Stomach (tissue), 4 donors: Measurements from ENCODE around the gene QRFP.

Source experiments
- EP300 ChIP-seq: sonication (generic); formaldehyde crosslinking; IDR thresholded peaks from one replicate; pipeline ENCODE4 v1.6.1; 2017; ENCODE audit warnings: antibody characterized with exemption
- TF ChIP-seq, protein P1 (sequence below), 7 experiments: fragments of 450-650 bp in 4 of 7; fragments of 200-600 bp in 3 of 7; sonication (generic) in 3 of 7; IDR thresholded peaks; one replicate each; pipeline ENCODE4 v1.5.1; 2016 to 2019; ENCODE audit warnings: antibody characterized with exemption in 7 of 7, control low read depth in 2 of 7, mild to moderate bottlenecking in 1 of 7

DNA sequence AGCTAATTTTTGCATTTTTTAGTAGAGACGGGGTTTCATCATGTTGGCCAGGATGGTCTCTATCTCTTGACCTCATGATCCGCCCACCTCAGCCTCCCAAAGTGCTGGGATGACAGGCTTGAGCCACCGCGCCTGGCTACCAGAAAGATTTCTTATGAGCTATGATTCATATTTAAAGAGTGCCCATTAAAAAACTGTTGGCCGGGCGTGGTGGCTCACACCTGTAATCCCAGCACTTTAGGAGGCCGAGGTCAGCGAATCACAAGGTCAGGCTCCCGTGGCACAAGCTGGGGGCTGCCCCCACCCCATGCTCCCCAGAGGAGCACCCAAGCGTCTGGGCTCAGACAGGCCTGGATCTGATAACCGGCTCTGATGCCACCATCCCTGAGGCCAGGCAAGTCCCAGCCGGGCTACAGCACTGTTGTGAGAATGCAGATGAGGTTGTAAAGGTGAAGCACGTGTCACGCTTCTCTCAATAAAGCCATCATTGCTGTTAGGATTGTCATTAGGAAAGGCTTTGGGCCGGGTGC is 13.9 kb downstream of the QRFP start:
- TF ChIP-seq, protein P1, sequence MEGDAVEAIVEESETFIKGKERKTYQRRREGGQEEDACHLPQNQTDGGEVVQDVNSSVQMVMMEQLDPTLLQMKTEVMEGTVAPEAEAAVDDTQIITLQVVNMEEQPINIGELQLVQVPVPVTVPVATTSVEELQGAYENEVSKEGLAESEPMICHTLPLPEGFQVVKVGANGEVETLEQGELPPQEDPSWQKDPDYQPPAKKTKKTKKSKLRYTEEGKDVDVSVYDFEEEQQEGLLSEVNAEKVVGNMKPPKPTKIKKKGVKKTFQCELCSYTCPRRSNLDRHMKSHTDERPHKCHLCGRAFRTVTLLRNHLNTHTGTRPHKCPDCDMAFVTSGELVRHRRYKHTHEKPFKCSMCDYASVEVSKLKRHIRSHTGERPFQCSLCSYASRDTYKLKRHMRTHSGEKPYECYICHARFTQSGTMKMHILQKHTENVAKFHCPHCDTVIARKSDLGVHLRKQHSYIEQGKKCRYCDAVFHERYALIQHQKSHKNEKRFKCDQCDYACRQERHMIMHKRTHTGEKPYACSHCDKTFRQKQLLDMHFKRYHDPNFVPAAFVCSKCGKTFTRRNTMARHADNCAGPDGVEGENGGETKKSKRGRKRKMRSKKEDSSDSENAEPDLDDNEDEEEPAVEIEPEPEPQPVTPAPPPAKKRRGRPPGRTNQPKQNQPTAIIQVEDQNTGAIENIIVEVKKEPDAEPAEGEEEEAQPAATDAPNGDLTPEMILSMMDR (IDR thresholded peaks at IDR 0.05), result no peak
- no peak for TF ChIP-seq EP300
